Fibroblast of villous mesenchyme (primary cell): Measurements from ENCODE around the gene SSUH2. TPM values are rescaled to one million over a fixed set of nuclear protein-coding genes. Genes with fewer than 3 reads are reported as not detected.

Experiments
- DNase-seq: peaks from one replicate; pipeline ENCODE4 v3.0.0-alpha.2; 2010; ENCODE audit warnings: low read depth
- H3K4me3 ChIP-seq: 2 replicates; pipeline ENCODE4 v1.5.1; 2011; ENCODE audit warnings: low read depth, mild to moderate bottlenecking, low read length
- total RNA-seq: library from RNA; depleted of rRNA; stranded (reverse); fragments of >200 nt; gene quantifications from 2 replicates; pipeline ENCODE4 v1.2.3, GENCODE V29; 2012
- TF ChIP-seq, protein P1 (sequence below): IDR thresholded peaks from 2 replicates; pipeline ENCODE4 v1.5.1; 2012; ENCODE audit warnings: low read depth, mild to moderate bottlenecking, low read length; ENCODE audit not compliant: insufficient read depth

Gene SSUH2
- total RNA-seq, 1 donor, result not detected

DNA sequence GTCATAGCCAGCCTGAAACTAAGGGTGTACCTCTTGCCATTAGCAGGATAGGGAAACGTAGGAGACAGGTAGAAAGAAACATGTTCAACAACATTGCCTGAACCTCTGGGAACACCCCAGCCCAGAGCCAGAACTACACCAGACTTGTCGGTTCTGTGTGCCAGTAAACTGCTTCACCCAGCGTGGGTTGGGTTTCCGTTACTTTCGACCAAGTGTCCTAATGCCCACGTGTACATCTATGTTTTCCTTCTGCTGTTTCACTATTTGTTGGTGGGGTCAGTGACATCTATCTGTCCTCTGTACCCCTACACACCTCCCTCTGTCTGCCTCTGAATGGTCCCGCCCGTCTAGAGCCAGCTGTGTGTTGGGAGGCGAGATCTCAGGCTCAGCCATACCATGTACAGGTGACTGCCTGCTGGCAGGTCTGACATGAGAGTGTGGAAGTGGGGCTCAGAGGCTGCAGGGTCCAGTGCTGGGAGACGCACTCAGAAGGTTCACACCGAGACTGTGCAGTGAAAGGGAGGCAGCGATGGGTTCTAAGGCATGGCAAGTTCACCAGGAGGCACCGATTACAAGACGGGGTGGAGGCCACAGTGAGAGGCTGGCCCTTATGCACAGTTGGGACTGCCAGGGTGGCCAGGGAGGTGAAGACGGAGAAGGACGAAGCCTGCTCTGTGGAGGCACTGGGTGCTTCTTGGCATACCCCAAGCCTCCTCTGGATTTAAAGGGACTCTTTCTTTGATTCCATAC, 36.4 kb downstream of the SSUH2 start:
- no peak for DNase-seq
- TF ChIP-seq, protein P1, sequence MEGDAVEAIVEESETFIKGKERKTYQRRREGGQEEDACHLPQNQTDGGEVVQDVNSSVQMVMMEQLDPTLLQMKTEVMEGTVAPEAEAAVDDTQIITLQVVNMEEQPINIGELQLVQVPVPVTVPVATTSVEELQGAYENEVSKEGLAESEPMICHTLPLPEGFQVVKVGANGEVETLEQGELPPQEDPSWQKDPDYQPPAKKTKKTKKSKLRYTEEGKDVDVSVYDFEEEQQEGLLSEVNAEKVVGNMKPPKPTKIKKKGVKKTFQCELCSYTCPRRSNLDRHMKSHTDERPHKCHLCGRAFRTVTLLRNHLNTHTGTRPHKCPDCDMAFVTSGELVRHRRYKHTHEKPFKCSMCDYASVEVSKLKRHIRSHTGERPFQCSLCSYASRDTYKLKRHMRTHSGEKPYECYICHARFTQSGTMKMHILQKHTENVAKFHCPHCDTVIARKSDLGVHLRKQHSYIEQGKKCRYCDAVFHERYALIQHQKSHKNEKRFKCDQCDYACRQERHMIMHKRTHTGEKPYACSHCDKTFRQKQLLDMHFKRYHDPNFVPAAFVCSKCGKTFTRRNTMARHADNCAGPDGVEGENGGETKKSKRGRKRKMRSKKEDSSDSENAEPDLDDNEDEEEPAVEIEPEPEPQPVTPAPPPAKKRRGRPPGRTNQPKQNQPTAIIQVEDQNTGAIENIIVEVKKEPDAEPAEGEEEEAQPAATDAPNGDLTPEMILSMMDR, result no peak
- no peak overlapping the region for H3K4me3 ChIP-seq

DNA sequence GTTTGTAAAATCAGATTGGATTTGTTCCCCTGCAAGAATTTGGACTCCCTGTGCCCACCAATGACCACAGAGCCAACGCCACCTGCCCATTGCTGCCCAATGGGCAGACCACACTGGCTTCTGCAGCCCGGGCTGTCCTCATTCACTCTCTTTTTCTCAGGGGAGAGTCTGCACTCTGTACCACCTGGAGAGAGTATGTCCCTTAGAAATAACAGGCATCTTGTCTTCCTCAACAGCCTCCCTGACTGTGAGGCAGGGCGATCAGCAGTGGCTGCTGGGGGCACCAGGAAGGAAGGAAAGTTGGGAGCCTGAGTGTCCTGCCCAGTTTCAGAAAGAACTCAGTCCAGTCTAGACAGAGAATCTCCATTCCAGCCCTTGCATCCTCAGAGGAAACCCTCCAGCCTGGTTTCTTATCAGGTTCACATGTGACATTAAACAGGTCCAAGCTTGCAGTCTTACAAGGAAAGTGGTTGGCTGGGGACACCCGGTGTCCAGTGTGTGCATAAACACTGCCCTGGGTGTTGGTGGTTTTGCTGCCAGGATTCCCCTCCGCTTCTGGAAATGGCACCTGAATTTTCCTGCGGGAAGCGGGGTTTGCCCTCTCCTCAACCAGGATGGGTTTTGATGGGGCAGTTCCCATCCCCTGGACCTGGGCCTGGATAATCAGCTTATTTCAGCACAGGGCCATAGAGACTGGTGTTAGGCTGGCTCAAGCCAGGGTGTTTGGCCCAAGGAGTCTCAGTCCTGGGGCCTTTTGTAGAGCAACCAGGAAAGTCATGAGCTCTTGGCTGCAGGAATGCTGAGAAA, 37.2 kb downstream of the SSUH2 start:
- TF ChIP-seq, protein P1, result peak; percentile 83
- DNase-seq, result peak; percentile 94

DNA sequence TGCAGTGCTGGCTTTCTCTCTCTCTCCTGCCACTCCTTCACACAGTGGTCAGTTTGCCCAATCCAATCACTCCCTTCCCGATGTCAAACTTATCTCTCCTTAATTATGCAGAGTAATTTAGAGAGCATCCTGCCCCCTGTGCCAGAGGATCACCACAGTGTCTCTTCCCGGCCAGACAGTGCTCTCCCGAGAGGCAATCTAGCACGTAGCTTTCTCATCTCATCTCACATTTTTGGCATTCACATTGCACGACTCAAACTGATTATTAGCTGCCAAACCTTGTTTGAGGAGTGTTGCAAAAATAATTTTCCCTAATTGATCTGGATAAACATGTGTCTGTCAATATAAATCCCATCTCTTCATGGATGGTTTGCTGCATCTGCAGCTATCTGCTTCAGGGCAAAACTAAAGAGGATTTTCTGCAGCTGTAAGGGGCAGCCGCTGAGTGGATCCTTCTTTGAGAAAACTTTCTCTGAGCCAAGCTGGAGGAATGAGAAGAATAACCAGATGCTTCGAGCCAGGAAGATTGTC, 37.8 kb downstream of the SSUH2 start:
- H3K4me3 ChIP-seq, result no peak overlapping the region
- TF ChIP-seq, protein P1, result no peak
- no peak for DNase-seq

More for the DNA sequence above, 37.2 kb downstream of the SSUH2 start:
- H3K4me3 ChIP-seq, result no peak overlapping the region

DNA sequence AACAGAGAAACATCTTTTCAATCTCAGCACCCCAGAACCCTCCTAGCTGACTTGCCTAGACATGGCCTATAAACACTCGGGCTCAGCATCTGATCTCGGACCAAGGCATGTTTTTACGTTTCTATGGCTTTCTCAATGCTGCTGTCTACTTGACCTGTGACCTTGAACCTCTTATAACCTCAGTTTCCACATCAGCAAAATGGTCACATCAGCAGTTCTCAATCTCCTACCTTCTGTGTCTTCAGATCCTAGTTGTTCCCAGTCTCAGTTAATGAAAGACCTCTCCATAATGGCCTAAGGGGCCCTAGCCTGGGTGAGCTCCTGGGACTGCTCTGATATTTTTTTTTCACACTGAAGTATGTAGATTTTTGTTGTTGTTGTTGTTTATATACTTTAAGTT, 39.6 kb downstream of the SSUH2 start:
- H3K4me3 ChIP-seq, result no peak overlapping the region
- TF ChIP-seq, protein P1, result no peak
- DNase-seq, result no peak

DNA sequence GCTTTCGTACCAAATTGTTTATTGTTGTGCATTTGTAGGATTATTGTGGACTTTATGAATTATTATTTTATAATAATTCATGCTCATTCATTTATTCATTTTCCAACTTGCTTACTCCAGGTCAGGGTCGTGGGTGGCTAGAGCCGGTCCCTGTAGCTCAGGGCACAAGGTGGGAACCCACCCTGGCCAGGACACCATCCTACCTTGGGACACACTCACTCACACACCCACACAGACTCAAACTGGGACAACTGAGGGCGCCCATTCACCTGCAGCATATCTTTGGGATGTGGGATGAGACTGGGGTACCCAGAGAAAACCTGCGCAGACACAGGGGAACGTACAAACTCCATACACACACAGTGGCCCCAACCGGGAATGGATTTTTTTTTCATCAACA, 40.6 kb downstream of the SSUH2 start:
- no peak for DNase-seq
- TF ChIP-seq, protein P1, result no peak
- no peak overlapping the region for H3K4me3 ChIP-seq

DNA sequence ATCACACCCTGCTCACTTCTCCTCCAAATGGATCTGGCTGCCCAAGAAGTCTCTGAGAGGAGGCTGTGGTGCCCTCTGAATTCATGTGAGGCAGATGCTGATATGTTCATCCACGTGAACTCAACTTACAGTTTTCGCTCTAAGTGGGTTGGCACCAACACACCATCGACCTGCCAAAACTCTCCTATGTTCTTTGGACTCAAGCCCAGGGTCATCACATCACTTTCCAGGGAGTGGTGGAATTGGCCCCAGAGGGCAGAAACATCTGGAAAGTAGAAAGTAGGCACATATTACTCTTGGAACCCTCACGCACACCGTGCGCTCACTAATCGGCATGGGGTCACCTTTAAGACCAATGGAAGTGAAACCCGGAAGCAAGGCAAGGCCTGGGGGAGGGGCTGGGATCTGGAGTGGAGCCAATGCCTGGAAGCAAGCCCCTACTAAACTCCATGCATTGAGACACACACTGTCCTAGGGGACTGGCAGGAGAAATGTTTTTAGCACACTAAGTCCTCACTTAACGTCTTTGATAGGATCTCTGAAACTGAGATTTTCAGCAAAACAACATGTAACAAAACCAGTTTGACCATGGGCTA, 41.4 kb downstream of the SSUH2 start:
- TF ChIP-seq, protein P1, result no peak
- no peak for DNase-seq

More for the DNA sequence above, 41.4 kb downstream of the SSUH2 start:
- H3K4me3 ChIP-seq, result no peak overlapping the region
